ENCODE results near the gene MAP7. TPM values are rescaled to one million over a fixed set of nuclear protein-coding genes. Genes with fewer than 3 reads are reported as not detected.

The MAP7 gene
- total RNA-seq, 4 donors from 2014 or later = 0.84 to 1.5 (median 1.4) TPM

DNA sequence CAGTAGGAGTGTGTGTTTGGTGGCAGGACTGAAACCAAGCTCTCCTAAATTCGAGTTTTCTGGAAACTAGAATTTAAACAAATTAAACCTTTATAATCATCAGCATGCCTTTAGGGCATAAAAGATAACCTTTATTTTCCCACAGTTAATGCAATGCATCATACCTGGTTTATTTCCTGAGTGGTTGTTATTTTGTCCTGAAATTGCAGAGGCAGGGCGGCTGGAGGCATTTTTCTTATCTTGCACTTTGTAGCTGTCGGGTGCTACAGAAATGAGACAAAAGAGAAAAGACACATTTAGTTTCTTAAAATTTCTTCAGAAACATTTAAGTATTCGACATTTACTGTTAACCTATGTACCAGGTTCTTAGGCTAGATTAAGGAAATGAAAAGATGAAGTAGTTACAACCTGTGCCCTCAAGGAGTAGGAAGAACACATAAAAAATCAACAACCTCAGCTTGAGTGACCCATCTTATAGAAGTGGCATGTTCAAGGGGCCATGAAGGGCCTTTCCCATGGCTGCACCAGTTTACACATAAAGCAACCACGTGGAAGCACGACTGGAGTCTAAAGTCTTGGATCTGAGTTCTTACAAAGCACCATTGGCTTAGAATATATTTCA is 128.6 kb downstream of the MAP7 start:
- H3K9me3 ChIP-seq = no peaks in the 10 kb centered on the region
- WGBS, 2 donors = 86 to 92% methylated on average over 6 of the region's 6 CpGs
- no peaks in the 10 kb centered on the region for H3K27me3 ChIP-seq
- H3K36me3 ChIP-seq = no peaks in the 10 kb centered on the region
- no peaks in the 10 kb centered on the region for H3K4me1 ChIP-seq
- no peak for DNase-seq (ENCODE audit: low spot score in 2 of 2)
- no peak overlapping the region for H3K27ac ChIP-seq
- TF ChIP-seq EP300 (IDR thresholded peaks at IDR 0.05) (no peak), POLR2A (IDR thresholded peaks at IDR 0.05) (no peak)
- TF ChIP-seq, protein P1, sequence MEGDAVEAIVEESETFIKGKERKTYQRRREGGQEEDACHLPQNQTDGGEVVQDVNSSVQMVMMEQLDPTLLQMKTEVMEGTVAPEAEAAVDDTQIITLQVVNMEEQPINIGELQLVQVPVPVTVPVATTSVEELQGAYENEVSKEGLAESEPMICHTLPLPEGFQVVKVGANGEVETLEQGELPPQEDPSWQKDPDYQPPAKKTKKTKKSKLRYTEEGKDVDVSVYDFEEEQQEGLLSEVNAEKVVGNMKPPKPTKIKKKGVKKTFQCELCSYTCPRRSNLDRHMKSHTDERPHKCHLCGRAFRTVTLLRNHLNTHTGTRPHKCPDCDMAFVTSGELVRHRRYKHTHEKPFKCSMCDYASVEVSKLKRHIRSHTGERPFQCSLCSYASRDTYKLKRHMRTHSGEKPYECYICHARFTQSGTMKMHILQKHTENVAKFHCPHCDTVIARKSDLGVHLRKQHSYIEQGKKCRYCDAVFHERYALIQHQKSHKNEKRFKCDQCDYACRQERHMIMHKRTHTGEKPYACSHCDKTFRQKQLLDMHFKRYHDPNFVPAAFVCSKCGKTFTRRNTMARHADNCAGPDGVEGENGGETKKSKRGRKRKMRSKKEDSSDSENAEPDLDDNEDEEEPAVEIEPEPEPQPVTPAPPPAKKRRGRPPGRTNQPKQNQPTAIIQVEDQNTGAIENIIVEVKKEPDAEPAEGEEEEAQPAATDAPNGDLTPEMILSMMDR (IDR thresholded peaks at IDR 0.05) = no peak
- no peak overlapping the region for H3K4me3 ChIP-seq

DNA sequence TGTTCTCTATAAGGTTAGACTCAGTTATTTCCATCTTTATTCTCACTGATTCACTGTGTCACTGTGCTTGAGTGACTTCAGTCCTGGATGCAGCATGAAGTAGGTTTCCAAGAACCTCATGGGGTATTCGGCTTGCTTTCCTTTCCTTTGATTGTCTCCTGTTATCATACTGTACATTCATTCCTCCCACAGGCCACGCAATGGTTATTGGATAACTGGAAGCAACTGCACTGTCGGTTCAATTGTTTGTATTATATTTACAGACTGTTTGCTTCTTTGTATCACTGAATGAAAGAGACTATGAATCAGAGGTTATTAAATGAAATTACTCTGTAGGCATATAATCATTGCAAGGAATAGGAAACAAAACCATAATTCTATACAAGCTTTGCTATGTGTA is 129.4 kb downstream of the MAP7 start:
- H3K27ac ChIP-seq = no peak overlapping the region
- H3K27me3 ChIP-seq = no peaks in the 10 kb centered on the region
- H3K4me1 ChIP-seq = no peaks in the 10 kb centered on the region
- TF ChIP-seq, protein P1 (IDR thresholded peaks at IDR 0.05) = no peak
- TF ChIP-seq POLR2A (IDR thresholded peaks at IDR 0.05) = no peak
- TF ChIP-seq EP300 (IDR thresholded peaks at IDR 0.05) = no peak
- no peaks in the 10 kb centered on the region for H3K9me3 ChIP-seq
- DNase-seq (ENCODE audit: low spot score in 2 of 2) = no peak
- WGBS, 2 donors = 54 to 57% methylated on average over 3 of the region's 3 CpGs
- H3K36me3 ChIP-seq = no peaks in the 10 kb centered on the region
- no peak overlapping the region for H3K4me3 ChIP-seq

DNA sequence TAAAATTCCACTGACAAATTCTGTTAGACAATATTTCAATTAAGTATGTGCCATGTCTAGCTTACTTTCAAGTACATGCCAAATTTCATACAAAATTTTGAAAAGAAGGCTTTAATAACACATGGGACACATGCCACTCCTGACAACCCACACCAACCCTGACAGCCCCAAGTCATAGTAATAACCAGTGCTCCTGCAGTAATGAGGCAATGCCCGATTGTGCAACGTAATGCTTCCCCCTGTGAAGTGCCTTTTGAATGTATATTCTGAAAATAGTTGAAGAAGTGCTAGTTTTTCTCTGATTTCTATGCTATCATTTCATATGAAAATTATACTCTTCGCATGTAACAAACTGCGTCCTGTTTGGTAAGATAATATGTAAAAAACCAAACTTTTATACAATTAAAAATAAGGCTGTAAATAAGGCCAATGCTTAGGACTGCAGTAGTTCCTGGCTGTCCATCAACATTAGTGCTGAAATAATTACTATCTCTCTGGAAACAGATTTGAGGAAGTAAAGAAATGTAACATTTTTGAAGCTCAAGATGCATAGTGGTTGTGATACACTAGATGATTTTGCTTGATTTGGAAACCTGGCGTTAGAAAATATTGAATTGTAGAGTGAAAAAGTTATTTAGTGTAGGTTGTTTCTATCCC is 134.7 kb downstream of the MAP7 start:
- Histone ChIP-seq H3K4me3 (no peak overlapping the region), H3K27me3 (no peaks in the 10 kb centered on the region), H3K4me1 (no peaks in the 10 kb centered on the region), H3K36me3 (no peaks in the 10 kb centered on the region), H3K27ac (no peak overlapping the region), H3K9me3 (no peaks in the 10 kb centered on the region)
- WGBS, 2 donors = 81 to 82% methylated on average over 5 of the region's 5 CpGs
- TF ChIP-seq POLR2A (IDR thresholded peaks at IDR 0.05) = no peak
- no peak for TF ChIP-seq EP300 (IDR thresholded peaks at IDR 0.05)
- TF ChIP-seq, protein P1 (IDR thresholded peaks at IDR 0.05) = no peak
- peak in 1 of 2 donors; percentile 17 for DNase-seq (ENCODE audit: low spot score in 2 of 2)

DNA sequence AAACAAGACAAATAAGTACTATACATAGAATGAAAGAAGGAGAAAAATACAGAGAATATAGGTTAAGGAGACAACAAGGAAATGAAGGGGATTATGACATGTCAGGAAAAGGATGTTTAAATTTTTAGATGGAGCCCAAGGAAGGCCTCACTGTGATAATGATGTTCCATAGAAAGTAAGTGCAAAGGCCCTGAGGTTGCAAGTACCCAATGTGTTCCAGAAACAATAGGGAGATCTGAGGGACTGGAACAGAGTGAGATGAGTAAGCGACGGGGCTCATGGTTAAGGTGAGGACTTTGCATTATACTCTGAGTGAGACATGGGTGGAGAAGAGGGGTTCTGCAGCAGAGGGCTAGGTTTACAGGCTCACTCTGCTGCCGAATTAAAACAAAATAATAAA is 137.8 kb downstream of the MAP7 start:
- Histone ChIP-seq H3K4me3 (no peak overlapping the region), H3K9me3 (no peaks in the 10 kb centered on the region), H3K36me3 (no peaks in the 10 kb centered on the region), H3K27ac (no peak overlapping the region), H3K4me1 (no peaks in the 10 kb centered on the region), H3K27me3 (no peaks in the 10 kb centered on the region)
- TF ChIP-seq, protein P1 (IDR thresholded peaks at IDR 0.05) = no peak
- TF ChIP-seq POLR2A (IDR thresholded peaks at IDR 0.05) (no peak), EP300 (IDR thresholded peaks at IDR 0.05) (no peak)
- DNase-seq (ENCODE audit: low spot score in 2 of 2) = no peak
- 89% methylated on average over 3 of the region's 3 CpGs for WGBS, 2 donors
